ENCODE measurements around the gene STK32C.

- TF ChIP-seq POLR2A (IDR thresholded peaks at IDR 0.05) = no peak
- no peak for TF ChIP-seq CTCF (IDR thresholded peaks at IDR 0.05 in 8 of 11, conservative IDR thresholded peaks at IDR 0.05 in 3 of 11)
Observed at GRCh38 chr10:132240581-132240980, 67.2 kb downstream of the STK32C start.

Data from spleen (tissue), 7 donors.